Gastrocnemius medialis (tissue), 4 donors: ENCODE data around the gene ASCL5.

ENCODE experiments used
- POLR2A ChIP-seq, 2 donors: fragments of 450-650 bp; IDR thresholded peaks; one replicate each; pipeline ENCODE4 v1.6.1; 2017; ENCODE audit warnings: antibody characterized with exemption in 2 of 2, mild to moderate bottlenecking in 2 of 2, moderate library complexity in 2 of 2
- TF ChIP-seq, protein P1 (sequence below), 5 experiments: fragments of 450-650 bp in 3 of 5; fragments of 200-600 bp in 2 of 5; sonication (generic) in 2 of 5; IDR thresholded peaks in 4 of 5; conservative IDR thresholded peaks in 1 of 5; 1 replicate in 4 of 5; 2 replicates in 1 of 5; pipeline ENCODE4 v1.5.1; 2016 to 2019; ENCODE audit warnings: antibody characterized with exemption in 5 of 5, mild to moderate bottlenecking in 3 of 5, moderate library complexity in 3 of 5

DNA sequence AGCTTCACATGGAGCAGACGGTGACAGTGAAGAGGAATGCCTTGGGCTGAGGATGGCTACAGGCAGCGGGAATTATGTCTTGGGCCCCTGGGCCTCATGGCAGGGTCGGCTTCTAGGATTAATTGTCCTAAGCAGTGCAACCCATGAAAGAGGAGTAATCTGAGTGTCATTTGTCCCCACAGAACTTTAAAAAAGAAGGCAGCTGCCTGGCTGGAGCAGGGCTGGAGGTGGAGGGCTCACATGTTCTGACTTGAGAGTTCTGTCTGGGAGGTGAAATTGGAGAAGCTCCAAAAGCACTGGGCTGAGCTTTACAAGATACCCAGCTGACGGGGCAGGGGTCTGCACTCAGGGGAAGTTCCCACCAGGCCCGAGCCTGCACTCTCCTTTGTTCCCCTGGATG, 37.4 kb downstream of the ASCL5 start:
- TF ChIP-seq, protein P1, sequence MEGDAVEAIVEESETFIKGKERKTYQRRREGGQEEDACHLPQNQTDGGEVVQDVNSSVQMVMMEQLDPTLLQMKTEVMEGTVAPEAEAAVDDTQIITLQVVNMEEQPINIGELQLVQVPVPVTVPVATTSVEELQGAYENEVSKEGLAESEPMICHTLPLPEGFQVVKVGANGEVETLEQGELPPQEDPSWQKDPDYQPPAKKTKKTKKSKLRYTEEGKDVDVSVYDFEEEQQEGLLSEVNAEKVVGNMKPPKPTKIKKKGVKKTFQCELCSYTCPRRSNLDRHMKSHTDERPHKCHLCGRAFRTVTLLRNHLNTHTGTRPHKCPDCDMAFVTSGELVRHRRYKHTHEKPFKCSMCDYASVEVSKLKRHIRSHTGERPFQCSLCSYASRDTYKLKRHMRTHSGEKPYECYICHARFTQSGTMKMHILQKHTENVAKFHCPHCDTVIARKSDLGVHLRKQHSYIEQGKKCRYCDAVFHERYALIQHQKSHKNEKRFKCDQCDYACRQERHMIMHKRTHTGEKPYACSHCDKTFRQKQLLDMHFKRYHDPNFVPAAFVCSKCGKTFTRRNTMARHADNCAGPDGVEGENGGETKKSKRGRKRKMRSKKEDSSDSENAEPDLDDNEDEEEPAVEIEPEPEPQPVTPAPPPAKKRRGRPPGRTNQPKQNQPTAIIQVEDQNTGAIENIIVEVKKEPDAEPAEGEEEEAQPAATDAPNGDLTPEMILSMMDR (IDR thresholded peaks at IDR 0.05 in 4 of 5, conservative IDR thresholded peaks at IDR 0.05 in 1 of 5) = no peak
- TF ChIP-seq POLR2A (IDR thresholded peaks at IDR 0.05) = no peak
